ENCODE data around the gene PTPRU.

The PTPRU gene

DNA sequence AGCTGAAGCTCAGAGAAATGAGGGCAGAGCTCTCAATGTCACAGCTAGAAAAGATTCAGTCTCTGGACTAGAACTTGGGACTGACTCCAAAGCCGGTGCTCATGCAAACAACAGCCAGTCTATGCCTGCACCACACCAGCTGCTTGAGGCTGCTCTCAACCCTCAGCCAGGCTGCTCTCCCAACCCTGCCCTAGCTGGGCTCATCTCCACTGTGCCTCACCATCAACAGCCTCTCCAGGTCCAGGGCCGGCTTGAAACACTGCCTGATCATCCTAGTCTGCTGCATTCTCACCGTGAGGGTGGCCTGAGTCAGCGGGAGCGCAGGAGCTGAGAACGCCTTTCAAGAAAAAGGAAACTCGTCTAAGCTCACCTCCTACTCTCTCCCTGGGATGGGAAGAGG lies 94.5 kb downstream of the PTPRU start:
- Histone ChIP-seq H3K9me3 (ENCODE audit: insufficient read depth, low read depth, low read length) (no peaks in the 10 kb centered on the region), H3K27me3 (ENCODE audit: insufficient read depth, low read length, poor library complexity, severe bottlenecking) (no peaks in the 10 kb centered on the region), H3F3A (ENCODE audit: low read depth) (no peaks in the 10 kb centered on the region), H3K9me2 (replicated peaks; ENCODE audit: low read depth, low read length) (no peaks in the 10 kb centered on the region), H3K36me3 (ENCODE audit: insufficient read depth, low read length) (no peaks in the 10 kb centered on the region), H3K79me2 (ENCODE audit: insufficient read depth, low read length) (no peaks in the 10 kb centered on the region), H3K4me2 (ENCODE audit: low read depth, low read length, poor library complexity, severe bottlenecking) (no peak overlapping the region), H3K4me3 (ENCODE audit: low read length, poor library complexity, severe bottlenecking) (no peak overlapping the region), H4K20me1 (ENCODE audit: insufficient read depth, low read length, poor library complexity, severe bottlenecking) (no peaks in the 10 kb centered on the region), H3K9ac (ENCODE audit: low read depth, low read length, poor library complexity, severe bottlenecking) (no peak overlapping the region), H2AFZ (ENCODE audit: low read length) (no peak overlapping the region), H3K4me1 (ENCODE audit: insufficient read depth, low read length, poor library complexity, severe bottlenecking) (no peaks in the 10 kb centered on the region)
- TF ChIP-seq, protein P1, sequence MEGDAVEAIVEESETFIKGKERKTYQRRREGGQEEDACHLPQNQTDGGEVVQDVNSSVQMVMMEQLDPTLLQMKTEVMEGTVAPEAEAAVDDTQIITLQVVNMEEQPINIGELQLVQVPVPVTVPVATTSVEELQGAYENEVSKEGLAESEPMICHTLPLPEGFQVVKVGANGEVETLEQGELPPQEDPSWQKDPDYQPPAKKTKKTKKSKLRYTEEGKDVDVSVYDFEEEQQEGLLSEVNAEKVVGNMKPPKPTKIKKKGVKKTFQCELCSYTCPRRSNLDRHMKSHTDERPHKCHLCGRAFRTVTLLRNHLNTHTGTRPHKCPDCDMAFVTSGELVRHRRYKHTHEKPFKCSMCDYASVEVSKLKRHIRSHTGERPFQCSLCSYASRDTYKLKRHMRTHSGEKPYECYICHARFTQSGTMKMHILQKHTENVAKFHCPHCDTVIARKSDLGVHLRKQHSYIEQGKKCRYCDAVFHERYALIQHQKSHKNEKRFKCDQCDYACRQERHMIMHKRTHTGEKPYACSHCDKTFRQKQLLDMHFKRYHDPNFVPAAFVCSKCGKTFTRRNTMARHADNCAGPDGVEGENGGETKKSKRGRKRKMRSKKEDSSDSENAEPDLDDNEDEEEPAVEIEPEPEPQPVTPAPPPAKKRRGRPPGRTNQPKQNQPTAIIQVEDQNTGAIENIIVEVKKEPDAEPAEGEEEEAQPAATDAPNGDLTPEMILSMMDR (conservative IDR thresholded peaks at IDR 0.05; ENCODE audit: low read length): no peak
- TF ChIP-seq EZH2phosphoT487 (IDR thresholded peaks at IDR 0.05; ENCODE audit: borderline replicate concordance): no peak

DNA sequence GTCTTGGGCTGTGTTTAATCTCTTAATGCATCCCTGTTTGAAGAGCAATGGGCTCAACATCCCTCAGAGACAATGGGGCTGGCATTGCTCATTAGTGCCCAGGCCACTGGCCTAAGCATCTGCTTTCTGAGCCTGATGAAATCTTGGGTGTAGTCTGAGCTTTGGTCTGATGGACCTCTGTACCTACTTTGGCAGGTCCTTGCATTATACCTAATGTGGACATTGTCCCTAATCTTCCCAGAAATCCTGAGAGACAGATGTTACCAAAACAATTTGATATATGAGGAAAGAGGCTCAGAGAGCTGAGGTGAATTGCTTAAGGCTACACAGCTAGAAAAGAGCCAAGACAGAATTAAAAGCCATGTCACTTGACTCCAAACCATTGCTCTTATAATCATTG lies 95.0 kb downstream of the PTPRU start:
- H3K4me3 ChIP-seq (ENCODE audit: low read length, poor library complexity, severe bottlenecking): no peak overlapping the region
- H3K9me3 ChIP-seq (ENCODE audit: insufficient read depth, low read depth, low read length): no peaks in the 10 kb centered on the region
- H3K79me2 ChIP-seq (ENCODE audit: insufficient read depth, low read length): no peaks in the 10 kb centered on the region
- no peaks in the 10 kb centered on the region for H4K20me1 ChIP-seq (ENCODE audit: insufficient read depth, low read length, poor library complexity, severe bottlenecking)
- no peaks in the 10 kb centered on the region for H3K9me2 ChIP-seq (replicated peaks; ENCODE audit: low read depth, low read length)
- H2AFZ ChIP-seq (ENCODE audit: low read length): no peak overlapping the region
- H3K36me3 ChIP-seq (ENCODE audit: insufficient read depth, low read length): no peaks in the 10 kb centered on the region
- no peaks in the 10 kb centered on the region for H3K27me3 ChIP-seq (ENCODE audit: insufficient read depth, low read length, poor library complexity, severe bottlenecking)
- H3K4me1 ChIP-seq (ENCODE audit: insufficient read depth, low read length, poor library complexity, severe bottlenecking): no peaks in the 10 kb centered on the region
- H3K9ac ChIP-seq (ENCODE audit: low read depth, low read length, poor library complexity, severe bottlenecking): no peak overlapping the region
- TF ChIP-seq, protein P1 (conservative IDR thresholded peaks at IDR 0.05; ENCODE audit: low read length): no peak
- TF ChIP-seq EZH2phosphoT487 (IDR thresholded peaks at IDR 0.05; ENCODE audit: borderline replicate concordance): no peak
- no peaks in the 10 kb centered on the region for H3F3A ChIP-seq (ENCODE audit: low read depth)
- no peak overlapping the region for H3K4me2 ChIP-seq (ENCODE audit: low read depth, low read length, poor library complexity, severe bottlenecking)

DNA sequence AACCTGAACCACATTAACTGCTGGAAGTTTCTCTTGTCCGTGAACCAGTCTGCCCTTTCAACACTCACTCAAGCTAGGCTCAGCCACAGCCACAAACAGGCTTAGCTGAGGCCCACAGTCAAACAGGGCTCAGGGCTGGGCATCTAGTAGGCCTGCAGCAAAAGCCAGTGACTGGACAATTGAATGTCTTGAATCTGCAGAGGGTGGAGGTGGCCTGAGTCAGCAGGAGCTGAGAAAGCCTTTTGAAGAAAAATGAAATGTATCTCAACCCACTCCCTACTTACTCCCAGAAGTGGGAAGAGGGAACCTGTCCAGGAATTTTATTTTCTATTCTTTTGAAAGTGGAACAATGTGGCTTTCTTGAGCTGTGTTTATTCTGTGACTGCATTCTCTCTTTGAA lies 95.4 kb downstream of the PTPRU start:
- Histone ChIP-seq H3K9me3 (ENCODE audit: insufficient read depth, low read depth, low read length) (no peaks in the 10 kb centered on the region), H3F3A (ENCODE audit: low read depth) (no peaks in the 10 kb centered on the region), H3K27me3 (ENCODE audit: insufficient read depth, low read length, poor library complexity, severe bottlenecking) (no peaks in the 10 kb centered on the region), H2AFZ (ENCODE audit: low read length) (no peak overlapping the region), H3K36me3 (ENCODE audit: insufficient read depth, low read length) (no peaks in the 10 kb centered on the region), H3K9me2 (replicated peaks; ENCODE audit: low read depth, low read length) (no peaks in the 10 kb centered on the region), H3K4me3 (ENCODE audit: low read length, poor library complexity, severe bottlenecking) (no peak overlapping the region), H3K4me2 (ENCODE audit: low read depth, low read length, poor library complexity, severe bottlenecking) (no peak overlapping the region), H3K79me2 (ENCODE audit: insufficient read depth, low read length) (no peaks in the 10 kb centered on the region), H4K20me1 (ENCODE audit: insufficient read depth, low read length, poor library complexity, severe bottlenecking) (no peaks in the 10 kb centered on the region), H3K4me1 (ENCODE audit: insufficient read depth, low read length, poor library complexity, severe bottlenecking) (no peaks in the 10 kb centered on the region), H3K9ac (ENCODE audit: low read depth, low read length, poor library complexity, severe bottlenecking) (no peak overlapping the region)
- TF ChIP-seq EZH2phosphoT487 (IDR thresholded peaks at IDR 0.05; ENCODE audit: borderline replicate concordance): no peak
- TF ChIP-seq, protein P1 (conservative IDR thresholded peaks at IDR 0.05; ENCODE audit: low read length): no peak

All from Loucy (cell line).